HFF-Myc (cell line): Measurements from ENCODE around the gene ZNF358.

Source experiments
- DNase-seq: peaks from one replicate; pipeline ENCODE4 v3.0.0-alpha.2; 2011; ENCODE audit warnings: low read depth; ENCODE audit errors: extremely low read depth
- H3K4me3 ChIP-seq: replicated peaks from 2 replicates; pipeline ENCODE4 v1.5.1; 2011; ENCODE audit warnings: low read depth, mild to moderate bottlenecking, control low read depth, low read length
- CTCF ChIP-seq: IDR thresholded peaks from 2 replicates; pipeline ENCODE4 v1.5.1; 2012; ENCODE audit warnings: mild to moderate bottlenecking, low read depth, low read length, control low read depth; ENCODE audit errors: missing control alignments

Gene ZNF358

GRCh38 chr19:7471696-7472615, 43.9 kb upstream of the ZNF358 start:
- no peak for DNase-seq
- no peak overlapping the region for H3K4me3 ChIP-seq
- TF ChIP-seq CTCF: no peak

GRCh38 chr19:7475665-7476064, 40.2 kb upstream of the ZNF358 start:
- DNase-seq: no peak

GRCh38 chr19:7476241-7476640, 39.7 kb upstream of the ZNF358 start:
- no peak for TF ChIP-seq CTCF
- no peak overlapping the region for H3K4me3 ChIP-seq
- DNase-seq: no peak

More at GRCh38 chr19:7475665-7476064, 40.2 kb upstream of the ZNF358 start:
- no peak overlapping the region for H3K4me3 ChIP-seq
- no peak for TF ChIP-seq CTCF

- no peak for DNase-seq
- H3K4me3 ChIP-seq: no peak overlapping the region
- no peak for TF ChIP-seq CTCF
Observed at GRCh38 chr19:7476777-7477494, 39.0 kb upstream of the ZNF358 start.

GRCh38 chr19:7477758-7478157, 38.1 kb upstream of the ZNF358 start:
- H3K4me3 ChIP-seq: no peak overlapping the region
- no peak for DNase-seq
- no peak for TF ChIP-seq CTCF

GRCh38 chr19:7478173-7478842, 37.6 kb upstream of the ZNF358 start:
- no peak for DNase-seq
- TF ChIP-seq CTCF: no peak
- H3K4me3 ChIP-seq: no peak overlapping the region
